OCI-LY7 (cell line): ENCODE results near the gene TEX12.

Experiments
- EZH2phosphoT487 ChIP-seq: fragments of 200-600 bp; sonication (generic); IDR thresholded peaks from 2 replicates; pipeline ENCODE4 v1.6.1; 2018; ENCODE audit warnings: low read depth, borderline replicate concordance, mild to moderate bottlenecking, mixed run types, antibody characterized with exemption, low read length, moderate library complexity, mixed read lengths
- TF ChIP-seq, protein P1 (sequence below): fragments of 200-600 bp; sonication (generic); conservative IDR thresholded peaks from 2 replicates; pipeline ENCODE4 v1.5.1; 2014; ENCODE audit warnings: mild to moderate bottlenecking, antibody characterized with exemption, low read length, moderate library complexity, mixed read lengths

DNA sequence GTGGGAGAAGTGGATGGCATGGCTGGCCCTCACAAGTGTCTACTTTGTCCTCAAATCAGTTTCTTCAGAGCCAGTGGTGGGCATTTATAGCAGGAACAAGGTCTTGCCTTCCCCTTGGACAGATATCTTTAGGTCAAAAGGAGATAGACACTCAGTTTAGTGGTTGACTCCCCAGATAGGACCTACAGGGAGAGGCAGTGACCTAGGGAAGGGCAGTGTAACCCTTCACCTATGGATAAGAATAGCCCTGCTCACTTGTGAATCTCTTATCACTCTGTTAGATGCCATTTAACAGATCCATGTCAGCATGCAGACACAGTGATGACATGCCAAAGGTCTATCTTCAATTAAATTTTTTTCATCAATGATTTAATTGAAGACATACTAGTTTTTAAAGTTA lies 19.1 kb downstream of the TEX12 start:
- TF ChIP-seq, protein P1, sequence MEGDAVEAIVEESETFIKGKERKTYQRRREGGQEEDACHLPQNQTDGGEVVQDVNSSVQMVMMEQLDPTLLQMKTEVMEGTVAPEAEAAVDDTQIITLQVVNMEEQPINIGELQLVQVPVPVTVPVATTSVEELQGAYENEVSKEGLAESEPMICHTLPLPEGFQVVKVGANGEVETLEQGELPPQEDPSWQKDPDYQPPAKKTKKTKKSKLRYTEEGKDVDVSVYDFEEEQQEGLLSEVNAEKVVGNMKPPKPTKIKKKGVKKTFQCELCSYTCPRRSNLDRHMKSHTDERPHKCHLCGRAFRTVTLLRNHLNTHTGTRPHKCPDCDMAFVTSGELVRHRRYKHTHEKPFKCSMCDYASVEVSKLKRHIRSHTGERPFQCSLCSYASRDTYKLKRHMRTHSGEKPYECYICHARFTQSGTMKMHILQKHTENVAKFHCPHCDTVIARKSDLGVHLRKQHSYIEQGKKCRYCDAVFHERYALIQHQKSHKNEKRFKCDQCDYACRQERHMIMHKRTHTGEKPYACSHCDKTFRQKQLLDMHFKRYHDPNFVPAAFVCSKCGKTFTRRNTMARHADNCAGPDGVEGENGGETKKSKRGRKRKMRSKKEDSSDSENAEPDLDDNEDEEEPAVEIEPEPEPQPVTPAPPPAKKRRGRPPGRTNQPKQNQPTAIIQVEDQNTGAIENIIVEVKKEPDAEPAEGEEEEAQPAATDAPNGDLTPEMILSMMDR, result no peak
- no peak for TF ChIP-seq EZH2phosphoT487
